GM12878 (cell line): ENCODE results near the gene LYL1. TPM values are rescaled to one million over a fixed set of nuclear protein-coding genes. Genes with fewer than 3 reads are reported as not detected.

Experiments
- ATAC-seq: fragments of 200-7000 bp; cut with Tn5 transposase; 3 replicates; pipeline ENCODE4 v1.9.1; 2020; ENCODE audit warnings: mild to moderate bottlenecking, moderate library complexity
- BruUV-seq: library from RNA; stranded (reverse); fragments of 400-500 nt; replicated peaks from 2 replicates; lab custom pipeline; 2021; lab: Mats Ljungman, UMichigan
- CTCF ChIA-PET: fragments of 300-600 bp; sonication (Branson Sonifier 250); formaldehyde crosslinking; extraction: SDS; loops from one replicate; lab custom pipeline; 2021; ENCODE audit warnings: inconsistent platforms; lab: Yijun Ruan, JAX
- POLR2A ChIA-PET: fragments of 350-600 bp; formaldehyde crosslinking; extraction: SDS; loops from one replicate; lab custom pipeline; 2021; ENCODE audit warnings: inconsistent platforms; lab: Charles Lee
- RAD21 ChIA-PET: fragments of 300-600 bp; sonication (Branson Sonifier 250); formaldehyde crosslinking; loops from one replicate; lab custom pipeline; 2023; ENCODE audit warnings: antibody characterized with exemption; ENCODE audit not compliant: unreplicated experiment; lab: Charles Lee
- SMC1A ChIA-PET: fragments of 300-600 bp; sonication (Branson Sonifier 250); formaldehyde crosslinking; loops from one replicate; lab custom pipeline; 2023; ENCODE audit not compliant: unreplicated experiment, uncharacterized antibody; lab: Charles Lee
- DNase-seq: peaks from one replicate; pipeline ENCODE4 v3.0.0-alpha.2; 2011; ENCODE audit warnings: low read depth, low spot score
- FAIRE-seq: peaks from 3 replicates; lab custom pipeline; 2011; peaks lifted over from hg19 to GRCh38; lab: Jason Lieb, UNC
- H2AFZ ChIP-seq: 2 replicates; pipeline ENCODE4 v1.6.0; 2011; ENCODE audit warnings: low read depth, low read length, control low read depth; ENCODE audit not compliant: control insufficient read depth
- H3K27ac ChIP-seq: 2 replicates; pipeline ENCODE4 v1.5.1; 2011; ENCODE audit warnings: control low read depth; ENCODE audit not compliant: control insufficient read depth, insufficient read depth
- H3K27me3 ChIP-seq, 2 experiments: replicated peaks in 1 of 2; 2 replicates each; pipeline versions ENCODE4 v1.6.0 to v1.6.1; 2011; ENCODE audit warnings: low read length in 1 of 2; ENCODE audit not compliant: control insufficient read depth in 2 of 2, insufficient read depth in 2 of 2
- H3K36me3 ChIP-seq, 2 experiments: 2 replicates each; pipeline ENCODE4 v1.5.1; 2011; ENCODE audit warnings: low read length in 1 of 2; ENCODE audit not compliant: control insufficient read depth in 2 of 2, insufficient read depth in 2 of 2
- H3K4me1 ChIP-seq: 2 replicates; pipeline ENCODE4 v1.6.1; 2011; ENCODE audit warnings: mild to moderate bottlenecking, low read length, moderate library complexity, mixed read lengths; ENCODE audit not compliant: control insufficient read depth, insufficient read depth
- H3K4me2 ChIP-seq: 2 replicates; pipeline ENCODE4 v1.6.0; 2011; ENCODE audit warnings: control low read depth; ENCODE audit not compliant: control insufficient read depth, insufficient read depth
- H3K4me3 ChIP-seq: fragments of 200-600 bp; sonication (generic); 2 replicates; pipeline ENCODE4 v1.5.1; 2016
- H3K79me2 ChIP-seq: 2 replicates; pipeline ENCODE4 v1.6.0; 2011; ENCODE audit warnings: low read length; ENCODE audit not compliant: control insufficient read depth, insufficient read depth
- H3K9ac ChIP-seq: 2 replicates; pipeline ENCODE4 v1.8.0; 2011; ENCODE audit warnings: low read length, control low read depth, mixed read lengths; ENCODE audit not compliant: control insufficient read depth, insufficient read depth
- H3K9me3 ChIP-seq: replicated peaks from 3 replicates; pipeline ENCODE4 v1.5.1; 2011; ENCODE audit warnings: mild to moderate bottlenecking, low read length; ENCODE audit not compliant: control insufficient read depth, insufficient read depth
- H4K20me1 ChIP-seq: 2 replicates; pipeline ENCODE4 v1.6.0; 2011; ENCODE audit not compliant: control insufficient read depth, insufficient read depth
- CEBPB ChIP-seq, 2 experiments: fragments of 150-350 bp in 1 of 2; IDR thresholded peaks; 2 replicates each; pipeline ENCODE4 v1.6.1; 2012 to 2014; ENCODE audit warnings: low read depth in 2 of 2, low read length in 2 of 2, borderline replicate concordance in 1 of 2, inconsistent platforms in 1 of 2
- CTCF ChIP-seq, 3 experiments: IDR thresholded peaks in 2 of 3; conservative IDR thresholded peaks in 1 of 3; 2 replicates each; pipeline ENCODE4 v1.5.1; 2011; ENCODE audit warnings: low read depth in 3 of 3, low read length in 3 of 3, mild to moderate bottlenecking in 3 of 3, control low read depth in 2 of 3, moderate library complexity in 2 of 3, inconsistent platforms in 1 of 3, mixed read lengths in 1 of 3; ENCODE audit not compliant: control insufficient read depth in 2 of 3, insufficient read depth in 1 of 3; ENCODE audit errors: extremely low read depth in 1 of 3
- ESRRA ChIP-seq: IDR thresholded peaks from 2 replicates; pipeline ENCODE4 v1.6.1; 2012; ENCODE audit warnings: mild to moderate bottlenecking, low read length, improper control_type of control experiment
- FOXM1 ChIP-seq: IDR thresholded peaks from 2 replicates; pipeline ENCODE4 v1.6.1; 2012; ENCODE audit warnings: low read depth, mild to moderate bottlenecking, inconsistent platforms, low read length, moderate library complexity
- HDAC2 ChIP-seq: fragments of 200-600 bp; sonication (generic); IDR thresholded peaks from 2 replicates; pipeline ENCODE4 v1.6.1; 2017
- KAT2A ChIP-seq: conservative IDR thresholded peaks from 2 replicates; pipeline ENCODE4 v1.6.1; 2011; ENCODE audit warnings: low read depth, low read length; ENCODE audit not compliant: control insufficient read depth
- NR2C2 ChIP-seq: IDR thresholded peaks from 2 replicates; pipeline ENCODE4 v1.6.1; 2011; ENCODE audit warnings: borderline replicate concordance, low read depth; ENCODE audit not compliant: control insufficient read depth, insufficient read length
- POLR2AphosphoS2 ChIP-seq: IDR thresholded peaks from 2 replicates; pipeline ENCODE4 v1.6.1; 2011; ENCODE audit warnings: low read depth, mild to moderate bottlenecking, low read length, improper control_type of control experiment, moderate library complexity
- SMAD5 ChIP-seq: IDR thresholded peaks from 2 replicates; pipeline ENCODE4 v1.6.1; 2016; ENCODE audit warnings: antibody characterized with exemption, low read depth
- SMARCA5 ChIP-seq: fragments of 450-650 bp; IDR thresholded peaks from 2 replicates; pipeline ENCODE4 v1.6.1; 2017; ENCODE audit warnings: mild to moderate bottlenecking
- SP1 ChIP-seq: IDR thresholded peaks from one replicate; pipeline ENCODE4 v1.6.1; 2011; ENCODE audit warnings: low read depth, low read length
- SRF ChIP-seq, 2 experiments: IDR thresholded peaks; 2 replicates each; pipeline ENCODE4 v1.6.1; 2011; ENCODE audit warnings: low read depth in 2 of 2, low read length in 2 of 2, mild to moderate bottlenecking in 1 of 2, moderate library complexity in 1 of 2
- SUPT20H ChIP-seq: IDR thresholded peaks from 2 replicates; pipeline ENCODE4 v1.6.1; 2011; ENCODE audit warnings: low read depth, mild to moderate bottlenecking, low read length, moderate library complexity, borderline replicate concordance; ENCODE audit not compliant: control insufficient read depth
- WGBS: methylation state at CpG from one replicate; pipeline ENCODE4 v1.1.6; 2016; ENCODE audit warnings: low lambda C conversion rate; ENCODE audit not compliant: insufficient replicate concordance, insufficient coverage; ENCODE audit errors: missing lambda C conversion rate; 5-methylcytosine and 5-hydroxymethylcytosine counted together
- in situ Hi-C: fragments of 300-500 bp; cut with MboI; formaldehyde crosslinking; loops from 9 replicates; pipeline ENCODE4 v1.14.3; 2018; ENCODE audit warnings: mixed read lengths
- intact Hi-C: fragments of 100-400 bp; cut with micrococcal nuclease; formaldehyde crosslinking; loops from one replicate; pipeline ENCODE4 v1.14.2; 2022; ENCODE audit not compliant: unreplicated experiment
- polyA plus RNA-seq, 11 experiments: library from polyadenylated mRNA; depleted of rRNA in 4 of 11; unstranded in 6 of 11; stranded (reverse) in 5 of 11; fragments of >200 nt; fragmentation: Nextera tagmentation in 4 of 11; fragmentation: Illumina TruSeq in 1 of 11; extraction: Ambion mirVana in 4 of 11; extraction: Trizol in 1 of 11; gene quantifications; 1 replicate in 1 of 11; 2 replicates in 10 of 11; pipeline versions ENCODE4 v1.2.1 to v1.2.3, GENCODE V29; 2011 to 2016; ENCODE audit warnings: inconsistent platforms in 2 of 11, missing spikeins in 2 of 11, low read depth in 1 of 11
- total RNA-seq, 4 experiments: library from RNA; depleted of rRNA in 3 of 4; stranded (reverse); fragments of >200 nt in 3 of 4; fragmentation: Illumina TruSeq in 1 of 4; extraction: Trizol in 1 of 4; gene quantifications; 2 replicates each; pipeline versions ENCODE4 v1.2.1 to v1.2.3, GENCODE V29; 2013 to 2021
- TF ChIP-seq, protein P1 (sequence below): IDR thresholded peaks from 2 replicates; pipeline ENCODE4 v1.6.1; 2012; ENCODE audit warnings: low read length, inconsistent platforms

LYL1 gene
- total and polyA plus RNA-seq, 10 of the 15 experiments (the other 5 are each of a cell fraction or from before 2014, with no cell fraction given): 0.10 to 34.8 (median 4.4) TPM

GRCh38 chr19:13076320-13076719 is 26.3 kb downstream of the LYL1 start:
- DNase-seq (no peak), ATAC-seq (no peak), FAIRE-seq (no peak)
- TF ChIP-seq POLR2AphosphoS2 (no peak), SP1 (no peak)
- Histone ChIP-seq H3K4me3 (no peak overlapping the region), H3K79me2 (no peaks in the 10 kb centered on the region), H3K36me3 (no peaks in the 10 kb centered on the region), H4K20me1 (no peaks in the 10 kb centered on the region), H3K4me1 (no peaks in the 10 kb centered on the region), H3K27ac (no peak overlapping the region), H3K4me2 (no peak overlapping the region), H2AFZ (no peak overlapping the region), H3K27me3 (peaks cover 1 to 3% of the 10 kb centered on the region in 2 experiments; a peak in 3 of 4 replicates), H3K9ac (no peak overlapping the region), H3K9me3 (no peaks in the 10 kb centered on the region)
- in situ Hi-C loops (no loop called here), intact Hi-C loops (no loop called here)
- ChIA-PET RAD21 (no interaction called here), CTCF (no interaction called here), POLR2A (interaction anchor here (0.5 kb wide), 1 partner anchor 187 kb away, joined by 3 read pairs; no protein-coding TSS in a partner anchor), SMC1A (no interaction called here)
- WGBS: 72% methylated on average over 8 of the region's 8 CpGs
- no TSS peak for BruUV-seq

- CTCF ChIA-PET: interaction anchor here (0.6 to 2.1 kb wide), 2 partner anchors 13 to 1696 kb away, joined by 4 to 8 read pairs; no protein-coding TSS in a partner anchor
- no TSS peak for BruUV-seq
- in situ Hi-C loops (no loop called here), intact Hi-C loops (no loop called here)
- no peaks in the 10 kb centered on the region for H3K9me3 ChIP-seq
- no peak overlapping the region for H2AFZ ChIP-seq
- H3K4me3 ChIP-seq: no peak overlapping the region
- RAD21 ChIA-PET: interaction anchor here (1.5 kb wide), 1 partner anchor 20 kb away, joined by 6 read pairs; no protein-coding TSS in a partner anchor
- H3K4me1 ChIP-seq: no peaks in the 10 kb centered on the region
- WGBS: 0% methylated on average over 4 of the region's 4 CpGs
- DNase-seq: no peak
- POLR2A ChIA-PET: interaction anchor here (0.7 kb wide), 1 partner anchor 99 kb away, joined by 5 read pairs; no protein-coding TSS in a partner anchor
- H4K20me1 ChIP-seq: no peaks in the 10 kb centered on the region
- no peak for ATAC-seq
- TF ChIP-seq CEBPB (IDR thresholded peaks at IDR 0.05; ENCODE audit: borderline replicate concordance in 1 of 2, low read depth in 2 of 2, low read length in 2 of 2) (no peak), SMARCA5 (no peak), SRF (IDR thresholded peaks at IDR 0.05; ENCODE audit: low read depth in 2 of 2, low read length in 2 of 2) (no peak), FOXM1 (no peak), SP1 (no peak), NR2C2 (no peak), CTCF (IDR thresholded peaks at IDR 0.05 in 2 of 3, conservative IDR thresholded peaks at IDR 0.05 in 1 of 3; ENCODE audit: control insufficient read depth in 2 of 3, extremely low read depth in 1 of 3, insufficient read depth in 1 of 3, low read depth in 3 of 3, low read length in 3 of 3) (no peak), KAT2A (no peak), SUPT20H (no peak), ESRRA (no peak), HDAC2 (no peak), SMAD5 (no peak)
- TF ChIP-seq, protein P1, sequence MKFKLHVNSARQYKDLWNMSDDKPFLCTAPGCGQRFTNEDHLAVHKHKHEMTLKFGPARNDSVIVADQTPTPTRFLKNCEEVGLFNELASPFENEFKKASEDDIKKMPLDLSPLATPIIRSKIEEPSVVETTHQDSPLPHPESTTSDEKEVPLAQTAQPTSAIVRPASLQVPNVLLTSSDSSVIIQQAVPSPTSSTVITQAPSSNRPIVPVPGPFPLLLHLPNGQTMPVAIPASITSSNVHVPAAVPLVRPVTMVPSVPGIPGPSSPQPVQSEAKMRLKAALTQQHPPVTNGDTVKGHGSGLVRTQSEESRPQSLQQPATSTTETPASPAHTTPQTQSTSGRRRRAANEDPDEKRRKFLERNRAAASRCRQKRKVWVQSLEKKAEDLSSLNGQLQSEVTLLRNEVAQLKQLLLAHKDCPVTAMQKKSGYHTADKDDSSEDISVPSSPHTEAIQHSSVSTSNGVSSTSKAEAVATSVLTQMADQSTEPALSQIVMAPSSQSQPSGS: no peak
- H3K4me2 ChIP-seq: no peak overlapping the region
- no peaks in the 10 kb centered on the region for H3K79me2 ChIP-seq
- SMC1A ChIA-PET: interaction anchor here (0.7 kb wide), 1 partner anchor 19 kb away, joined by 3 read pairs; no protein-coding TSS in a partner anchor
- no peak for FAIRE-seq
- no peak overlapping the region for H3K27ac ChIP-seq
- no peaks in the 10 kb centered on the region for H3K36me3 ChIP-seq
- H3K27me3 ChIP-seq: peaks cover 1 to 3% of the 10 kb centered on the region in 2 experiments
- H3K9ac ChIP-seq: no peak overlapping the region
Measured at GRCh38 chr19:13074378-13074777, 28.3 kb downstream of the LYL1 start.
